H1 (cell line): ENCODE measurements around the gene SLC2A4.

Source experiments
- MAX ChIP-seq: IDR thresholded peaks from 2 replicates; pipeline ENCODE4 v1.6.1; 2012; ENCODE audit warnings: inconsistent platforms
- NRF1 ChIP-seq: IDR thresholded peaks from 2 replicates; pipeline ENCODE4 v1.6.1; 2011; ENCODE audit warnings: mild to moderate bottlenecking, low read depth, low read length, improper control_type of control experiment
- SIN3A ChIP-seq, 2 experiments: IDR thresholded peaks in 1 of 2; conservative IDR thresholded peaks in 1 of 2; 2 replicates each; pipeline ENCODE4 v1.6.1; 2011 to 2012; ENCODE audit warnings: low read length in 2 of 2, improper control_type of control experiment in 1 of 2, low read depth in 1 of 2, mild to moderate bottlenecking in 1 of 2
- TEAD4 ChIP-seq: IDR thresholded peaks from 2 replicates; pipeline ENCODE4 v1.6.1; 2012; ENCODE audit warnings: low read depth, low read length, inconsistent platforms, mixed read lengths

- no peak for TF ChIP-seq MAX
- TF ChIP-seq NRF1: no peak
- TF ChIP-seq SIN3A (conservative IDR thresholded peaks at IDR 0.05 in 1 of 2, IDR thresholded peaks at IDR 0.05 in 1 of 2; ENCODE audit: low read depth in 1 of 2, low read length in 2 of 2): no peak
- no peak for TF ChIP-seq TEAD4
These were observed 45.5 kb upstream of the SLC2A4 start for GRCh38 chr17:7235693-7236665.
